Limb (tissue), 2 donors: ENCODE results near the gene CACNA1I.

ENCODE experiments used
- DNase-seq, 2 donors: peaks; one replicate each; pipeline ENCODE4 v3.0.0-alpha.2; 2016; ENCODE audit errors: extremely low spot score in 2 of 2

The CACNA1I gene

GRCh38 chr22:39666495-39666894 lies 95.9 kb downstream of the CACNA1I start:
- DNase-seq, result no peak

- DNase-seq, result no peak
Observed at GRCh38 chr22:39666926-39667325, 96.4 kb downstream of the CACNA1I start.

GRCh38 chr22:39669432-39669831 lies 98.9 kb downstream of the CACNA1I start:
- no peak for DNase-seq

GRCh38 chr22:39671936-39672335 lies 101.4 kb downstream of the CACNA1I start:
- DNase-seq, result no peak

GRCh38 chr22:39674536-39674935 lies 104.0 kb downstream of the CACNA1I start:
- no peak for DNase-seq

- DNase-seq, result no peak
Observed at GRCh38 chr22:39675947-39676346, 105.4 kb downstream of the CACNA1I start.

GRCh38 chr22:39677967-39678366 lies 107.4 kb downstream of the CACNA1I start:
- DNase-seq, result no peak

- no peak for DNase-seq
Observed at GRCh38 chr22:39678862-39679490, 108.4 kb downstream of the CACNA1I start.

- DNase-seq, result no peak
Observed at GRCh38 chr22:39679652-39680051, 109.1 kb downstream of the CACNA1I start.

GRCh38 chr22:39680486-39680885 lies 109.9 kb downstream of the CACNA1I start:
- no peak for DNase-seq

GRCh38 chr22:39681038-39681861 lies 110.7 kb downstream of the CACNA1I start:
- no peak for DNase-seq

GRCh38 chr22:39682994-39683393 lies 112.4 kb downstream of the CACNA1I start:
- DNase-seq, result no peak

- no peak for DNase-seq
Observed at GRCh38 chr22:39683639-39684038, 113.1 kb downstream of the CACNA1I start.

GRCh38 chr22:39684702-39685281 lies 114.2 kb downstream of the CACNA1I start:
- DNase-seq, result no peak

- DNase-seq, result no peak
Observed at GRCh38 chr22:39685336-39686177, 115.0 kb downstream of the CACNA1I start.

GRCh38 chr22:39686178-39686620 lies 115.6 kb downstream of the CACNA1I start:
- no peak for DNase-seq

- no peak for DNase-seq
Observed at GRCh38 chr22:39686776-39687525, 116.4 kb downstream of the CACNA1I start.

- no peak for DNase-seq
Observed at GRCh38 chr22:39688186-39688785, 117.7 kb downstream of the CACNA1I start.

- no peak for DNase-seq
Observed at GRCh38 chr22:39689421-39689820, 118.9 kb downstream of the CACNA1I start.

- DNase-seq, result peak in 1 of 2 donors; percentile 73
Observed at GRCh38 chr22:39690881-39691605, 120.5 kb downstream of the CACNA1I start.
